ENCODE data around the gene TSC22D2.

The TSC22D2 gene

GRCh38 chr3:150372722-150373121 is 35.4 kb upstream of the TSC22D2 start:
- Mint-ChIP-seq H3K27me3 (ENCODE audit: low read depth, poor library complexity) (no peaks in the 10 kb centered on the region), H3K4me3 (no peak overlapping the region), H3K36me3 (ENCODE audit: low read depth) (no peaks in the 10 kb centered on the region), H3K9me3 (peaks cover 13% of the 10 kb centered on the region), H3K4me1 (peaks cover 48% of the 10 kb centered on the region), H3K27ac (no peak overlapping the region)
- DNase-seq = no peak
- TF ChIP-seq CTCF (IDR thresholded peaks at IDR 0.05) = no peak

- Mint-ChIP-seq H3K27me3 (ENCODE audit: low read depth, poor library complexity) (no peaks in the 10 kb centered on the region), H3K9me3 (peaks cover 15% of the 10 kb centered on the region), H3K27ac (no peak overlapping the region), H3K36me3 (ENCODE audit: low read depth) (no peaks in the 10 kb centered on the region), H3K4me1 (peaks cover 55% of the 10 kb centered on the region), H3K4me3 (no peak overlapping the region)
- no peak for DNase-seq
- no peak for TF ChIP-seq CTCF (IDR thresholded peaks at IDR 0.05)
These were observed 34.7 kb upstream of the TSC22D2 start for GRCh38 chr3:150373234-150373875.

- TF ChIP-seq CTCF (IDR thresholded peaks at IDR 0.05) = no peak
- no peak overlapping the region for H3K27ac Mint-ChIP-seq
- no peaks in the 10 kb centered on the region for H3K36me3 Mint-ChIP-seq (ENCODE audit: low read depth)
- DNase-seq = no peak
- H3K4me1 Mint-ChIP-seq = peaks cover 54% of the 10 kb centered on the region
- H3K9me3 Mint-ChIP-seq = peaks cover 20% of the 10 kb centered on the region
- H3K27me3 Mint-ChIP-seq (ENCODE audit: low read depth, poor library complexity) = no peaks in the 10 kb centered on the region
- H3K4me3 Mint-ChIP-seq = no peak overlapping the region
These were observed 33.1 kb upstream of the TSC22D2 start for GRCh38 chr3:150374975-150375374.

- Mint-ChIP-seq H3K4me1 (peaks cover 44% of the 10 kb centered on the region), H3K27ac (peak overlapping the region; percentile 62), H3K36me3 (ENCODE audit: low read depth) (no peaks in the 10 kb centered on the region), H3K27me3 (ENCODE audit: low read depth, poor library complexity) (no peaks in the 10 kb centered on the region), H3K4me3 (no peak overlapping the region), H3K9me3 (peaks cover 20% of the 10 kb centered on the region)
- DNase-seq = no peak
- TF ChIP-seq CTCF (IDR thresholded peaks at IDR 0.05) = no peak
These were observed 31.9 kb upstream of the TSC22D2 start for GRCh38 chr3:150376001-150376848.

GRCh38 chr3:150377601-150378300 is 30.3 kb upstream of the TSC22D2 start:
- peaks cover 17% of the 10 kb centered on the region for H3K9me3 Mint-ChIP-seq
- no peak for DNase-seq
- peaks cover 29% of the 10 kb centered on the region for H3K4me1 Mint-ChIP-seq
- no peak overlapping the region for H3K4me3 Mint-ChIP-seq
- peak overlapping the region; percentile 88 for H3K27ac Mint-ChIP-seq
- no peak for TF ChIP-seq CTCF (IDR thresholded peaks at IDR 0.05)
- H3K27me3 Mint-ChIP-seq (ENCODE audit: low read depth, poor library complexity) = no peaks in the 10 kb centered on the region
- no peaks in the 10 kb centered on the region for H3K36me3 Mint-ChIP-seq (ENCODE audit: low read depth)
